HG02588 (cell line): Measurements from ENCODE around the gene CD93.

Experiments
- ATAC-seq: cut with Tn5 transposase; IDR thresholded peaks from one replicate; pipeline ENCODE4 v1.9.1; 2021; ENCODE audit warnings: mild to moderate bottlenecking, moderate library complexity; ENCODE audit not compliant: unreplicated experiment

Gene CD93

DNA sequence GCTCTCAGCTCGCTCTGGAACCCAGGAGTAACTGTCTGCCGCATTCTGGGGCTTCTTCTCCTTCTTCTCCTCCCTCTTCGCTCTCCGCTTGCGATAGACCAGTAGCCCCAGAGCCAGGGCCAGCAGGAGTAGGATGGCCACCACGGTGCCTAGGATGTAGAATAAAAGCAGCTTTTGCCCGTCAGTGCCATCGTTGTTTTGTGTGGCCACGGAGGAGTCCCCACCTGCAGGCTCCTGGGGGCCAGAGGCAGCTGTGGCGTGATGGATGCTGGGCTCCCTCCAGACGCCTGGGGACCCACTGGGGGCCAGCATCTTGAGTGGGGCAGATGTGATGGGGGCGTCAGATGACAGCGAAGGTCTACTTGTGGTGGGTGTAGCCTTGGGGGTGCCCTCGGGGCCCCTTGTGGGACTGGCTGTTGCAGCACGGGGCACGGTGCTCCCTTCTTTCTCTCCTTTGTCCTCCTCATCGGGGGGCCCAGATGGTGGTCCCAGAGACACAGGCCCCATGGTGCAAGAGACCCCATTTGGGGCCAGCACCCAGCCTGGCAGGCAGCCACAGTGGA, 1.8 kb downstream of the CD93 start:
- no peak for ATAC-seq

GRCh38 chr20:23083553-23084220, 2.4 kb downstream of the CD93 start:
- no peak for ATAC-seq

DNA sequence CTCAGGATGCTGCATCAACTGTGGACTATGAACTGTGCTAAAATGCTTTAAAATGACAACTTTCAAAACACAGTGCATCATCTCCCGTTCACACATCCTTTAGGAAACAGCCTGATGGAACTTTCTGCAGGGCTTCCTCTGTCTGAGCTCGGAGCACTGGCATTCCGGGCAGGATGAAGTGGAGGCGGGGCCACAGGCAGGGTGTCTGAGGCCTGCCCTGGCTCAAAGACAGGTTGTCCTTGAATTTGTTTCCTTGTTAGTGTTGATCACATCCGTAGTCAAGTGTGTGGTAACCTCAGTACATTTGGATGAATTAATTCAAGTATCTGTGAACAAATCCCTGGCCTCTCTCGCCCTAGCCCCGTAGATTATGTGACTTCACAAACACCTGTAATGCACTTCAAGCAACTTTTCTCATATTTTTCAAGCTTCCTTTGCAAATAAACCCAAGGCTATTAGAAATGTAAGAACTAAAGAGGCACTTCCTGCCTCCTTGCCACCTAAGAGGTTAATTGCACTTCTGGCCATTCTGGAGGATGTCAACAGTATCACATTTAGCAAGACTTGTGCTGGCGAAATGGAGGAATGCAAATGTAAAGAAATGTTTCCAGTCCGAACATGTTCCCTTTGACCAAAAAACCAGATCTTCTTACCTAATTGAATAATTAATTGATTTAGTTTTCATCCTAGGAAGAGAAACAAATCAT, 3.1 kb downstream of the CD93 start:
- no peak for ATAC-seq

DNA sequence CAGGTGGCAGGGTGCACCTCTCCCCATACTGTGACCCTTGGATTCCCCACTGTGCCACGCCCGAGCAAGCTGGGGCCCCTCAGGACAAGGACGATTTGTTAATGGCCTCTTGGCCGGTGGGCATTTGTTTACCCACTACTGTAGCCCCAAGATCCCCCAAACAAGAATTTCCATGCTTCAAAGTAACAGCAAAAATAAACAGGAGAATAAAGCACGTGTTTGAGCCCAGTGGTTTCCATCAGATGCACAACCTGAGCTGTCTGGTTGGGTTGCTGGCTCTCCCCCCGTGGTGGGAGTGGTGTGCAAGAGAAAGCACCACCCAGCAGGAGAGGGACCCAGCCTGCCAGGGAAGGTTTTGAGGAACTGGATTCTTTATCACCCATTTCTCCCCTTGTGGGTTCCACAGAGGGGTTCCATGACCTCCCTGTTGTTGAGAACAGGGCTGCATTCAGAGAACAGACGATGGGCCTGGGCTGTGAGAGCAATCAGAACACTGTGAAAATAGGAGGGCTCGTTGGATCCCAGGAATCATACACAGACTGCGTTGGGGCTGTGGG, 4.8 kb downstream of the CD93 start:
- ATAC-seq: no peak

DNA sequence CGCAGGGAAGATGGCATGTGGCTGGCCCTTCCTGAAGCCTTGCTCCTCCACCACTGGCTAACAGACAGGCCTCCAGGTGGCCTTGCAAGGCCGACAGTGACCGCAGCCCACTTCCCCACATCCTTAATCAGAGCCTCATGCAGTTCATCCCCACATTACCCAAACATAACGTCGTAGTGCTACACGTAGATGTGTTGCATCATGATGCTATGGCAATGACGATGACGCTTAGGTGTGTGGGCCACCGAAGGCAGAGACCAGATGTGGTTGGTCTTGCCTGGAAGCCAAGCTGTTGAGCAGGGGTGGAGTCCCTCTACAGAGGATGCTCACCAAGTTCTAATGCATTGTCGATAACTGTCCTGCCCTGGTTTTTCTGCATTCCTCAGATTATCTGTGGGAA, 5.6 kb downstream of the CD93 start:
- no peak for ATAC-seq

DNA sequence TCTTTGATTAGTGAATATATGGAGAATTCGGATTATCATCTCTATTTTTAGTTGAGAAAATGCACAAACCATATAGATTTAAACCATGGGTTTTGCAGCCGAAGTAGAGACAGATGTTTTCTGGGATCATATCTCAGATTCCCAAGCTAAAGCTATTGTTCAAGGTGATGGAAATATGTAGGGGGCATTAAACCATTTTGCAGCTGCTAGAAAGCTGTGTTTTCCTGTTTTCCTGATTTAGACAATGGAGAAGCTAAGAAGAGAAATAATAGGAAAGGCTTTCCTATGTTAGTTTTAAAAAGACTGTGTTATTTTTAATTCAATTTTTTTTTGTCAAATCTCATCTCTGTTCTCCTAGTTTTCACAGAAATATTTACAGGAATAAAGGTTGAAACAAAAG, 6.2 kb downstream of the CD93 start:
- ATAC-seq: no peak

DNA sequence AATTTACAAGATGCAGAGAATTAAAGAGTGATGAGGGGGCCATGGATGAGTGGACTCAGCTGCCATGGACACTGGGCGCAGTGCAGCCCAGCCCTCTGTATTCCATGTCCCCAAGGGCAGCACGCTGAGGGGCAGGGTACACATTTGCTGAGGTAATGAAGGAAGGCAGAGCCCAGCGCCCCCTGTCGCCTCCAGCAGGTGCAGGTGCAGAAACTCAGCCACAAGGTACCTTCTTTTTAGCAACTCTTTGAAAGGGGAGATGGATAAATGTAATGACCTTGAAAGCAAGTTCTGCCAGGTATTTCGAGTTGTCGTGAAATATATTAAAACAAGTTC, 7.1 kb downstream of the CD93 start:
- ATAC-seq: no peak

DNA sequence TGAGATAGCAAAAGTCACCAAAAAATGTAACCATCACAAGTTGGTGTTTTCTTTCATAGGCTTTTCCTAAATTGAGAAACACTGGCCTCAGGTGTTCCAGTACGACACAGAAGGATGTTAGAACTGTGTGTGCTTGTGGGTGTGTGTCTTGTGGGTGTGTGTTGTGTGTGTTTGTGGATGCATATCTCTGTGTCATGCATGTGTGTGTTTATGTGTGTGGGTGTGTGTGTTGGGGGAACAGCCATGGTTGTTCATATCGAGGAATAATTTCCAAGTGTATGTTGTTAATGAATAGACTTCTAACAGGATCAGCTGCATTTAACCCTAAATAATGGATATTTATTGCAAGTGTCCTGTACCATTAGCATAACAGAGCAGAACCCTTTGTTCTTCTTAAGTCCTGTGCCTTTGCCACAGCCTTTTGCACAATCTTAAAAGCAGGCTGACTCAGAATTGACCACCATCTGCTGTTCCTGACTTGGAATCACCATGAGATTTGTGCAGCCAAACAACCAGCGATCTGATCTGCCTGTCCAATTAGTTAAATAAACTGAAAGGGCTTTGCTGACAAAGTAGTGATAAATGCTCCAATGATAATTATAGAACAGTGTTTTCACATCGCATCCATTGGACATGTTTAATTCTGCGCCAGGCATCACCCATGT, 7.6 kb downstream of the CD93 start:
- ATAC-seq: no peak

GRCh38 chr20:23077277-23077676, 8.8 kb downstream of the CD93 start:
- no peak for ATAC-seq

DNA sequence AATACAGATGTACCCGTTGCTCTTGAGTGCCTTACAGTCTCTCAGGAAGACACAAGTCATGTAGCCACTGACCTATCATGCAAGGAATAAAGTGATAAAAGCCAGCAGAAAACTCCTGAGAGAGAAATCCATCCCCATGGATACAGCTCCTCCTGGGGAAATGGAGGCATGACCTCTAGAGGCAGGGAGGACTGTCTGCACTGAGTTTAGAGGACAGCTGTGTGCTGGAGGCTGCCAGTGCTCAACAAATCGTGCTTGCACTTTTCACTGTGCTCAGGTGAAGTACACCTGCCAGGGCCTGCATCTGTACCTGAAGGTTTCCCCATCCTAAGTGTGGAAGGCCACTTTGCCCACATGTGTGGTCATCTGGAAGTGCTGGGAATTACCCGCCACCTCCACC, 12.1 kb downstream of the CD93 start:
- ATAC-seq: no peak

DNA sequence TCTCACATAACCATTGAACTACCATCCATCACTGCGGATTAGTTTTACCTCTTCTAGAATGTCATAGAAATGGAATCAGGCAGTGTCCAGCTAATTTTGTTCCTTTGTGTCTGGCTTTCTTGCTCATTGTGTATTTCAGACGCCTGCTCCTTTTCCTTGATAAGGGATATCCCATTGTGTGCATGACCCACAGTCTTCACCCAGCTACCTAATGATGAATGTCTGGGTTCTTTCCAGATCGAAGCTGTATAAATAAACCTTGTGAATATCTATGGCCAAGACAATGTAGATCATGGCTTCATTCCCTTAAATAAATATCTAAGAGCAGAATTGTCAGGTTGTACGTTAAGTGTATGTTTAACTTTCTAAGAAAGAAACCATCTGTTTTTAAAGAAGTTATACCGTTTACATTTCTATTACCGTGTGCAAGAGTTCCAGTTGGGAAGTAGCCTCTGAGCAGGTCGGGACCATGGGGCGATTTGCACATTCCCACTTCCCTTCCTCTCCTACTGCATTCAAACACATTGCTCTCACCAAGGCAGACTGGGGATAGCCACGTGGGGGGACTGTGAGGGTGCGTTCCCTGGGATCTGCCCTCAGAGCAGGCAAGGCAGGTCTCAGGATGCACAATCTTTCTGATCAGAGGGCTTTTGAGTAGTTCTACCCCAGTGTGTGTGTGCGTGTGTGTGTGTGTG, 13.1 kb downstream of the CD93 start:
- ATAC-seq: no peak

GRCh38 chr20:23071996-23072395, 14.1 kb downstream of the CD93 start:
- no peak for ATAC-seq

DNA sequence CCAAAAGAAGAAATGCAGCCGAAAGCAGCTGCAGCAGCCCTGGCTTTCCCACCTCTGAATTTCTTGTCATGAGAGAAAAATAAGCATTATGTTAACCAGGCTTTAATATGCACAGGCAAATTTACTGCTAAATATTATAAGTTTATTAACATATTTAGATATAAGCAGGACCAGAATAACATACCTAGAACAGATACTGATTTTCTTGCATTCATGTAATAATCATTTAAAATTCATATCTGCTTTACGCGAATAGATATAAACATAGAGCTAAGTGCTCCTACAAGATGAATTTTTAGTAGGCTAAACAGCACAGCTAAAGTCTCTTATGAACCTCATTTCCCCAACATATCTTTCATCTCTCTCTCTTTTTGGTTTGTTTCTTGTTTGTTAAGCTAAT, 14.7 kb downstream of the CD93 start:
- ATAC-seq: no peak

- ATAC-seq: no peak
Measured at GRCh38 chr20:23069108-23069507, 17.0 kb downstream of the CD93 start.

DNA sequence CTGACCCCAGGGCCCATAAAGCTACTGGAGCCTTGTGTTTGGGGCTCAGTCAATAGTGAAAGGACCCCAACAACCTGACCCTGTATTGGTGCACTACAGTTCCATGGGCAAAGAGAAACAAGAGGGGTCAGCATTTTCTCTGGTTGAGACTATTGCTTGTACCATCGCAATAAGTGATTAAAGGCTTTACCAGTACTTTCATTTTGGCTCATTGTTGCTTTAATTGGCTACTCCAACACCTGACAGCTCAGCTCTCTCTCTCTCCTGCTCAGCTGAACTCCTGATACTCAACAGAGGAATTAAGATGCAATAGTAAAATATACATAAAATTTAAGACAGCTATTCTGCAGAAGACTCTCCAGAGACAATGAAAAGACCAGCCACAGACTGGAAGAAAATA, 17.8 kb downstream of the CD93 start:
- ATAC-seq: no peak

DNA sequence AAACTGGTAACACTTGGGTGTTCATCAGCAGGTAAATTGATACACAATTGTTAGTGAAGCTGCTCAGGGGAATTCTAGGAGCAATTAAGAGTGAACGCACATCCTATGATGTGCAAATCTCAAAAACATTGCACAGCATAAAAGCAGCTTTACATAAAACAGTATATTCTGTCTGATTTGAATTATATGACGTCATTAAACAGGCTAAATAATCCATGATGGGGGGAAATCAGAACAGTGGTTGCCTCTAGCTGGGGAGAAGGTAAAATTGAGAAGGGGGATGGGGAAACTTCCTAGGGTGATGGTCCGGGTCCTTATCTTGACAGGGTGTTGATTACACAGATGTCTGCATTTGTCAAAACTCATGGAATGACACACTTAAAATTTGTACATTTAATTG, 19.4 kb downstream of the CD93 start:
- no peak for ATAC-seq

DNA sequence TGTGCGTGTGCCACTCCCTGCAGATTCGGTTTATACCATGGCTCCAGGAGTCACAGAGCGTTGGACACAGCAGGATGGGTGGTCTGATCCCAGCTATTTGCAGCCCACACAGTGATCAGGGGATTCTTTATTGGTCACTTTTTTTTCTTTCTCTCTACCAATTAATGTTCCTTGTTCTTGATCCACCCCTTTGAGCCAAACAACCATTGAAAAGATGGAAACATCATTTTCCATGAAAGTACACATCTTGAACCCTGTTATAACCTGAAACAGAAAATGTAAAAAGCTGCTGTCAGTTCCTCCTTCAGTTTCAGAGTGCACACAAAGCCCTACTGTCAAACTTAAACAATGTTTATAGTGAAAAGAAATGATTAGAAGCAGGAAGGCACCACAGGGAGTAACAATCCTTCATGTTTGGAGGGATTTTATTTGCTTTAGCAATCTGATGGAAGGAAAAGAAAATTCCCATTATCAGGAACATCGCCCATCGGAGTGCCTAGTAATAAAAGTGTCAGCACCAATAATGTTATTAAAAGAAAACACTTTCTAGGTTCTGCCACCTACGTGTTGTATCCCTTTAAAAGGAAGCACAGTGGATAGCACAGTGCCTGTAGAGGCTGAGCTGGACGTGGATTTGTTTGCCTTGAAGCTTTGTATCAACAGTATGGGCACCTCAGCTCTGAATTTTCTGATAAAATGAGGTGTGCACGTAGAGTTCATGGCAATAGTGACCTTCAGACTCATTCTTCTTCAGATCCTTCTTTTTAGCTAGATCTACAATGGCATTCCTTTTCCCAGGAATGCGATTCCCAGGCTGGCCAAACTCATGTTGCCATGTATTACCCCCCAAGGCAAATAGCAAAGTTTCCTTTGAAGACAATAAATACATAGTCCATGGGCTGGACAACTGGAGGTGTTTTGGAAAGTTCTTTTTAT, 20.6 kb downstream of the CD93 start:
- ATAC-seq: no peak

DNA sequence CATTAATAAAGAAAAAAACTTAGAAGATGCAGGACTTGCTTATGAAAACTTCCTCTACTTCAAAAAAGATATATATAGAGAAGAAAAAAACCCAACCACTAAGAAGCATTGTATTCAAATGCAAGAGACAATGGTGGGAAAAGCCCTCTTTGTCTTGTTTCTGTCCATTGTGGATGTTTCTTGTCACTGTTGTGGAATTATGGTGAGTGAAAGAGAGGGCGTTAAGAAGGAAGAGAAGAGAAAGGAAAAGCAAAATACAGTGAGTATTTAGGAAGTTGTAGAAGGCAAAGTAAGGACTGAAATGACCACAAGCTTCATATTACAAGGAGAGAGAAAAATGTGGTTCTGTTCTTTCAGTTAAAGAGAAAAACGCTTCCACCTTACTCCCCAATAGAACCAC, 22.5 kb downstream of the CD93 start:
- ATAC-seq: no peak

DNA sequence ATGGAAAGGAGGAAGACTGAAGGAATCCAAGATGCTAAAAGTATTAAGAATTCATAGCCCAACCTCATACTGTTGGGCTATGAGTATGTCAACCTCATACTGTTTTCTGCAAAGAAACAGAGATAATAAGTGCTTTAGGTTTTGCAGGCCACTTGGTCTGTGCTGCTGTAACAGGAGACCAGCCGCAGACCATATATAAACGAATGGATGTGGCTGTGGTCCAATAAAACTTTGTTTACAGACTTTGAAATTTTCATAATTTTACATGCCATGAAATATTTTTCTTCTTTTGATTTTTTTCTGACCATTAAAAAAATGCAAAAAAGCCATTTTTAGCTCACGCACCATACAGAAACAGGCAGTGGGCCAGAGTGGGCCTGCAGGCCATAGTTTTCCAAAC, 23.0 kb downstream of the CD93 start:
- no peak for ATAC-seq

DNA sequence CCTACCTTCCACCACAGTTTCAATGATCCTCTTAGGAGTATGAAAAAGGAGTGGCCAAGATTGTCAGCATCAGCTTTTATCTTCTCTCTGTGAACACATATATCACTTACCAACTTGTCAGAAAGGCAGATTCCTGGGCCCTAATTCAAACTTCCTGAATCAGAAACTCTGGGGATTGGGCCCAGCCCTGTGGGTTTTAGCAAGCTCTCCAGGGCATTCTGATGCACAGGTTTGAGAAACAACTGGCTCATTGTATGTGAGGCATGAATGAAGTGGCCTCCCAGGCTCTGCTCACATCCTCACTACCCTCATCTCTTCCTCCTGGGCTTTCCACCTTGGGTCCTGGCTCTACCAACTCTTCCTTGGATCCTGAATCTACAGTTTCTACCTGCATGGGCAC, 23.5 kb downstream of the CD93 start:
- no peak for ATAC-seq
